ENCODE data around the gene KLF16.
A peak's percentile ranks its signal among the peaks of the same experiment; 100 is the strongest.
"Not testable (repeated sequence)": the region's sequence is repeated elsewhere in the genome, so short reads cannot be mapped to it uniquely, and the experiment has no call there.

KLF16 gene

DNA sequence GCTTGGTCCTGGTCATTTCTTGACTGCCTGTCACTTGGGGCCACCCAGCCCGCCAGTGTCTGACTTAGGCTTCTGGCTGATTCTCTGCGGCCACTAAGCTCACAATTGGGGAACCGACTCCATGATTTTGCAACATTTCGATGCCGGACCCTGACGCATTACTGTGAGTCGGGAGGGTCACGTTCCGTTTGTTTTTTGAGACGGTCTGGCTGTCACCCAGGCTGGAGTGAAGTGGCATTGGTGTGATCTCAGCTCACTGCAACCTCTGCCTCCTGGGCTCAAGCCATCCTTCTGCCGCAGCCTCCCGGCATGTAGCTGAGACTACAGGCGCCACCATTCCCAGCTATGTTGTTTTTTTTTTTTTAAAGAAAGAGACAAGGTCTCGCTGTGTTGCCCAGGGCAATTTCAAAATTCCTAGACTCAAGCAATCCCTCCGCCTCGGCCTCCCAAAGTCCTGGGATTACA lies 38.6 kb upstream of the KLF16 start:
- TF ChIP-seq, protein P1, sequence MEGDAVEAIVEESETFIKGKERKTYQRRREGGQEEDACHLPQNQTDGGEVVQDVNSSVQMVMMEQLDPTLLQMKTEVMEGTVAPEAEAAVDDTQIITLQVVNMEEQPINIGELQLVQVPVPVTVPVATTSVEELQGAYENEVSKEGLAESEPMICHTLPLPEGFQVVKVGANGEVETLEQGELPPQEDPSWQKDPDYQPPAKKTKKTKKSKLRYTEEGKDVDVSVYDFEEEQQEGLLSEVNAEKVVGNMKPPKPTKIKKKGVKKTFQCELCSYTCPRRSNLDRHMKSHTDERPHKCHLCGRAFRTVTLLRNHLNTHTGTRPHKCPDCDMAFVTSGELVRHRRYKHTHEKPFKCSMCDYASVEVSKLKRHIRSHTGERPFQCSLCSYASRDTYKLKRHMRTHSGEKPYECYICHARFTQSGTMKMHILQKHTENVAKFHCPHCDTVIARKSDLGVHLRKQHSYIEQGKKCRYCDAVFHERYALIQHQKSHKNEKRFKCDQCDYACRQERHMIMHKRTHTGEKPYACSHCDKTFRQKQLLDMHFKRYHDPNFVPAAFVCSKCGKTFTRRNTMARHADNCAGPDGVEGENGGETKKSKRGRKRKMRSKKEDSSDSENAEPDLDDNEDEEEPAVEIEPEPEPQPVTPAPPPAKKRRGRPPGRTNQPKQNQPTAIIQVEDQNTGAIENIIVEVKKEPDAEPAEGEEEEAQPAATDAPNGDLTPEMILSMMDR (IDR thresholded peaks at IDR 0.05; ENCODE audit: borderline replicate concordance, insufficient read depth, low read depth, low read length): no peak
- no peak overlapping the region for H3K4me3 ChIP-seq (ENCODE audit: low read depth, low read length)

DNA sequence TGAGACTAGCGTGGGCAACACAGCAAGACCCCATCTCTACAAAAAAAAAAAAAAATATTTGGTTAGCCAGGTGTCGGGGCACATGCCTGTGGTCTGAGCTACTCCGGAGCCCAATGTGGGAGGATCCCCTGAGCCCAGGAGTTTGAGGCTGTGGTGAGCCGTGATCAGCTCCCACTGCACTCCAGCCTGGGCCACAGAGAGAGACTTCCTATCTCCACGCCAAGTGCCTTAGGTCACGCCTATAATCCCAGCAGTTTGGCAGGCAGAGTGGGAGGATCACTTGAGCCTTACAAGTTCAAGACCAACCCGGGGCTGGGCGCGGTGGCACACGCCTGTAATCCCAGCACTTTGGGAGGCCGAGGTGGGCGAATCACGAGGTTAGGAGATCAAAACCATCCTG lies 33.1 kb upstream of the KLF16 start:
- TF ChIP-seq, protein P1 (IDR thresholded peaks at IDR 0.05; ENCODE audit: borderline replicate concordance, insufficient read depth, low read depth, low read length): no peak
- H3K4me3 ChIP-seq (ENCODE audit: low read depth, low read length): no peak overlapping the region

DNA sequence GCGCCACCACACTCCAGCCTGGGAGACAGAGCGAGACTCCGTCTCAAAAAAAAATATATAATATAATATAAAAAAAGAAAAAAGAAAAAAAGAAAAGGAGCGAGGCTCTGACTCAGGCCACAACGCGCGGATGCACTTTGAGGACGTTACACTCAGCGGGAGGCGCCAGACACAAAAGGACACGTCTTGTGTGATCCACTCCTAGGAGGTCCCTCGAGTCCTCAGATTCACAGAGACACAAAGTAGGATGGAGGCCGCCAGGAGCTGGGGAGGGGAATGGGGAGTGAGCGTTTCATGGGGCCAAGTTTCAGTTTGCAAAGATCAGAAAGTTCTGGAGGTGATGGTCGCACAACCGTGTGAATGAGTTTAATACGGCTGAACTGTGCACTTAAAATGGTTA lies 30.4 kb upstream of the KLF16 start:
- no peak overlapping the region for H3K4me3 ChIP-seq (ENCODE audit: low read depth, low read length)
- TF ChIP-seq, protein P1 (IDR thresholded peaks at IDR 0.05; ENCODE audit: borderline replicate concordance, insufficient read depth, low read depth, low read length): no peak

DNA sequence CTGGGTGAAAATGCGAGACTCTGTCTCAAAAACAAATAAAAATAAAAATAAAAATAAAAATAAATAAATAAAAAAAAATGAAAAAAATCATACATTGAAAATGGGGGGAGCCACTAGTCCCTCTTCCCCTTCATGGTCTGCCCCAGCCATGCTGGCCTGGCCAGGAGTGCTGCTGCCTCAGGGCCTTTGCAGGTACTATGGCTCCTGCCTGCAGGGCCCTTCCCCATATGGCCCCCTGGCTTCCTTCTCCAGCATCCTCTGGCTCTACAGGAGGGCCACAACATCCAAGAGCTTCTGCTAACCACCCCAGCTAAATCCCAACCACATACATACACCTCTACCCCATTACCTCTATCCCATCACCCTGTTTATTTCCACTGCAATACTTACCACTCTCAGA lies 26.5 kb upstream of the KLF16 start:
- H3K4me3 ChIP-seq (ENCODE audit: low read depth, low read length): no peak overlapping the region
- TF ChIP-seq, protein P1 (IDR thresholded peaks at IDR 0.05; ENCODE audit: borderline replicate concordance, insufficient read depth, low read depth, low read length): no peak

DNA sequence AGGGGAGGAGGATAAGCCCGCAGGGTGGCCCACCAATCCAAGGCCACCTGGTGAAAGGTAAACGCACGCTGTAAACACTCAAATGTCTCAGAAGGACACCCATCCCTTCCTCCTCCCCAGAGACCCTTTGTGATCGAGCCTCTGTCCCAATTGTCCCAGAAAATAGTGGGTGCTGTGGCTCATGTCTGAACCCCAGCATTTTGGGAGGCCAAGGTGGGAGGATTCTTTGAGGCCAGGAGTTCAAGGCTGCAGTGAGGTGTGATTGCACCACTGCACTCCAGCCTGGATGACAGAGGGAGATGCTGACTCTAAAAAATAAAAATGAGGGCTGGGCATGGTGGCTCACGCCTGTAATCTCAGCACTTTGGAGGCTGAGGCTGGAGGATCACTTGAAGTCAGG lies 25.0 kb upstream of the KLF16 start:
- no peak overlapping the region for H3K4me3 ChIP-seq (ENCODE audit: low read depth, low read length)
- TF ChIP-seq, protein P1 (IDR thresholded peaks at IDR 0.05; ENCODE audit: borderline replicate concordance, insufficient read depth, low read depth, low read length): no peak

DNA sequence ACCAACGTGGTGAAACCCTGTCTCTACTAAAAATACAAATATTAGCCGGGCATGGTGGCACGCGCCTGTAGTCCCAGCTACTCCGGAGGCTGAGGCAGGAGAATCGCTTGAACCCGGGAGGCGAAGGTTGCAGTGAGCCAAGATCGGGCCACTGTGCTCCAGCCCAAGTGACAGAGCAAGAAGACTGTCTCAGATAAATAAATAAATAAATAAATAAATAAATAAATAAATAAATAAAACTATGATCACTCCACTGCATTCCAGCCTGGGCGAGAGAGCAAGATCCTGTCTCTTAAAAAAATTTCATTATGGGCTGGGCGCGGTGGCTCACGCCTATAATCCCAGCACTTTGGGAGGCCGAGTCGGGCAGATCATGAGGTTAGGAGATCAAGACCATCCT lies 23.0 kb upstream of the KLF16 start:
- not testable (repeated sequence) for H3K4me3 ChIP-seq (ENCODE audit: low read depth, low read length)

DNA sequence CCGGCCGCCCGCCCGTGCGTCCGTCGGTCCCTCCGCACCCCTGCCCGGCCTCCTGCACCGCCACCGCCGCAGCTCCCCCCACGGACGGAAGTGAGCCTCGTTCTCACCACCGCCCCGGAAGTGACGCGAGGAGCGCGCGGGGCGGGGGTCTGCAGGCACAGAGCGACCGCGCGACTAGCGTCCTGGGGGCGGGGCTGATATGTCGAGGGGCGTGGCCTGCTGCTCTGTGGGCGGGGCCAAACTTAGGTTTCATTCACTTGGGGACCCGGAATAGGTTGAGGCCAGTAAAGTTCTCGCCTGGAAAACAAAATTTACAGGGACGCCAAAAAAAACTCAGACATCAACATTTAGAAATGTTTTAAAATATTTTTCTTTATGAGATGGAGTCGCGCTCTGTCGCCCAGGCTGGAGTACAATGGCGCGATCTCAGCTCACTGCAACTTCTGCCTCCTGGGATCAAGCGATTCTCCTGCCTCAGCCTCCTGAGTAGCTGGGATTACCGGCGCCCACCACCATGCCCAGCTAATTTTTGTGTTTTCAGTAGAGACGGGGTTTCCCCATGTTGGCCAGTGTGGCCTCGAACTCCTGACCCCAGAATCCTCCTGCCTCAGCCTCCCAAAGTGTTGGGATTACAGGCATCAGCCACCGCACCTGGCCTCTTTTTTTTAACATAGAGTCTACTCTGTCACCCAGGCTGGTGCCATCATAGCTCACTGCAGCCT lies 22.2 kb upstream of the KLF16 start, which contains the start of gene ABHD17A:
Gene ABHD17A (minus strand): TSS at position 99 of the 722 bp plus-strand sequence. CDS start 3,930 bp downstream, outside the sequence.
- H3K4me3 ChIP-seq (ENCODE audit: low read depth, low read length): peak within 1 kb of the TSS; percentile 81

DNA sequence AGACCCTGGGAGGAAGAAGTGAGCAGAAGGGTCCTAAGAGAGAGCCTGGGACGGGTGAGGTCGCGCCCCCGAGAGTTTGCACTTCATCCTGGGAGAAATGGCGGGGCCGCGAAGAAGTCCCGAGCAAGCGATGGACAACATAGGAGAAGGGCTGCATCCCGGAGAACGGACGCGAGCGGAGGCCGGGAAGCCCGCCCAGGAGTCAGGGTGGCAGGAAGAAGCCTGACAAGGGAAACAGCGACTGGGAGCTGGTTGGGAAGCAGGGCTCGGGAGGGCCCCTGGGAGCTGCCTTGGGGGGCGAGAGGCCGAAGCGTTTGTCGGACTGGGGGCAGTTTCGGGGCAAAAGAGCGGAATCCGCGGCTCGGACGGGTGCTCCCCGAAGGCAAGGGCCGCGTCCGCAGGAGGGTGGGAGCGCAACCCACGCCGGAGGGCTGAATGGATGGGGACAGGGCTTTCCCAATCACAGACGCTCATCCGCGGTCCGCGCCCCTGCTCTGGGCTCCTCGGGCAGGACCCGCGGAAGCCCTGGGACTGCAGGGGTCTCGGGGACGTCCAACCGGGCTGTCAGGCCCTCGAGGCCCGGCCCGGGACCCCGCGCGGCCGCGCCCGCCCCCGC lies 21.4 kb upstream of the KLF16 start:
- TF ChIP-seq, protein P1 (IDR thresholded peaks at IDR 0.05; ENCODE audit: borderline replicate concordance, insufficient read depth, low read depth, low read length): no peak
- peak overlapping the region; percentile 81 for H3K4me3 ChIP-seq (ENCODE audit: low read depth, low read length)

Measured in GM12875 (cell line).